GM12872 (cell line): ENCODE results near the gene CST6.
A peak's percentile ranks its signal among the peaks of the same experiment; 100 is the strongest.

ENCODE experiments used
- CTCF ChIP-seq: IDR thresholded peaks from 3 replicates; pipeline ENCODE4 v1.5.1; 2011; ENCODE audit warnings: low read depth, mild to moderate bottlenecking, low read length, moderate library complexity; ENCODE audit not compliant: insufficient read depth

CST6 gene

GRCh38 chr11:65988791-65989592, 22.8 kb upstream of the CST6 start:
- peak; percentile 93 for TF ChIP-seq CTCF

GRCh38 chr11:65992056-65992455, 19.8 kb upstream of the CST6 start:
- no peak for TF ChIP-seq CTCF

GRCh38 chr11:65997286-65997685, 14.5 kb upstream of the CST6 start:
- TF ChIP-seq CTCF: no peak

GRCh38 chr11:66001942-66002647, 9.7 kb upstream of the CST6 start, which contains the start of the genes BANF1 and EIF1AD:
TSS of gene BANF1 (plus strand) at chr11:66002503. CDS start at chr11:66003251, 748 bp downstream.
TSS of gene EIF1AD (minus strand) at chr11:66002157. CDS start at chr11:66000389, 1,768 bp downstream.
- TF ChIP-seq CTCF: no peak

- TF ChIP-seq CTCF: no peak
Observed at GRCh38 chr11:66002648-66003225, 9.1 kb upstream of the CST6 start.

GRCh38 chr11:66003291-66003690, 8.5 kb upstream of the CST6 start:
- no peak for TF ChIP-seq CTCF

- no peak for TF ChIP-seq CTCF
Observed at GRCh38 chr11:66004186-66004585, 7.6 kb upstream of the CST6 start.
